D721Med (cell line): ENCODE measurements around the gene CD274.

Experiments
- DNase-seq: peaks from one replicate; pipeline ENCODE4 v3.0.0; 2011; ENCODE audit warnings: low spot score; ENCODE audit not compliant: insufficient read length
- FAIRE-seq: peaks from 2 replicates; lab custom pipeline; 2011; peaks lifted over from hg19 to GRCh38; lab: Jason Lieb, UNC
- CTCF ChIP-seq: IDR thresholded peaks from 2 replicates; pipeline ENCODE4 v1.5.1; 2012; ENCODE audit warnings: mild to moderate bottlenecking, control low read depth; ENCODE audit not compliant: insufficient read depth; ENCODE audit errors: missing control alignments

CD274 gene

GRCh38 chr9:5482194-5482593 lies 31.9 kb downstream of the CD274 start:
- DNase-seq (no peak), FAIRE-seq (no peak)
- no peak for TF ChIP-seq CTCF

DNA sequence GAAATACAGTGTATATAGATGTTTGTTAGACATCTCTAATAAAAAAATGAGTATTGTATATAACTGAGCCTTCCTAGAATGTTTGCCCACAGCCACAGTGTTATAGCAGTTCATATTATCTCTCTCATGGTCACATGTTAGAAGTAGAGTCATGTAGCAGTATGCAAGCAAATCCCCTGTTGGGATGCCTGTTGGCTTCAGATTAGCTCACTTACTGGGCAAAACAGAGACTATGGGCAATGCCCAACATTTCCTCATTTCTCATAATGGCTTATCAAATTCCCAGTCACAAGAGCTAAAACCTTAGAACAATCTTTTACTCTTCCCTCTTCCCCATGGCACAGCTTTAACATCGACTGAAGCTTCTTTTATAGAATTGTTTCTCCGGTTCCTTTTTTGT lies 33.0 kb downstream of the CD274 start:
- FAIRE-seq (no peak), DNase-seq (no peak)
- no peak for TF ChIP-seq CTCF

- no peak for TF ChIP-seq CTCF
- FAIRE-seq (no peak), DNase-seq (no peak)
Measured at GRCh38 chr9:5485378-5486085, 35.2 kb downstream of the CD274 start.

- no peak for TF ChIP-seq CTCF
- DNase-seq (no peak), FAIRE-seq (no peak)
Measured at GRCh38 chr9:5486988-5487387, 36.6 kb downstream of the CD274 start.

GRCh38 chr9:5488221-5489008 lies 38.1 kb downstream of the CD274 start:
- no peak for TF ChIP-seq CTCF
- DNase-seq, result no peak
- FAIRE-seq, result no peak

DNA sequence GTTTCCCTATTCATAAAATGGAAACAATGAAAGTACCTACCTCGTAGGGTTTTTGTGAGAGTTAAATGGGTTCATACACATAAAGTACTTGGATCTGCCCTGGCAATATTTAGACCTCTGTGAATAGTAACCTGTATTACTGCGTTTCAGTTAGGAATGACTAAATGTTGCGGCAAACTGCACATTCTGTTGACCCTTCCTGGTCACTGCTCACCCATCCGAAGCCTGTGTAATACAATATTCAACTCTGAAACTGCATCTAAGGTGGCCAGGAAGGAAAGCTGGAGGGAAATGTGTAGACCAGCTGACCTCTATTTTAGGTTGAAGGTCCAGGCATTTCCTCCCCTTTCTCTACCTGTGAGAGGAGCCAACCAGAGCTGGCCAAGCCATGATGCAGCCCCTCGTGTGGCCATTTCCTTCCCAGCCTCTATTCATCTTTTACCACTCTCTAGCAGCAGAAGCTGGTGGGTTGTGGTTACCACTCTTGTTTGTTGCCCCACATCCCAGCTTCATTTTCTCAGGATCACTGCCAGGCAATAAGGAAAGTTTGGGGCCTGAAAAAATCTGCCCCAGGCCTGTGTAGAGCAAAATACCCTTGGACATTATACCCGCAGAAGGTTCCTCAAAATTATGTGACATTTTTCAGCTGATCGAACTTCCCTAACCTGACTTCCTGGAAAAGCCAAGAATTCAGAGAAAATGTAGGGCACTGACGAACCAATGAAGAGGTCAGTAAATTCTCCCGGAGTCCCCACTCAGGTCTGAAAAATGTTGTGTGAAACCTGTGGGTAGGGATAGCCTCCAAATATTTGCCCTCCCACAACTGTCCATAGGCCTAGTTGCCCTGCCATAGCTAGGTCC lies 39.5 kb downstream of the CD274 start:
- no peak for FAIRE-seq

More for the DNA sequence above, 39.5 kb downstream of the CD274 start:
- TF ChIP-seq CTCF, result no peak
- DNase-seq, result no peak
